GM18526 (cell line): ENCODE measurements around the gene EPX.

Experiments
- POLR2A ChIP-seq: IDR thresholded peaks from 3 replicates; pipeline ENCODE4 v1.6.1; 2011; ENCODE audit not compliant: insufficient read length; ENCODE audit errors: extremely low read depth

The EPX gene

DNA sequence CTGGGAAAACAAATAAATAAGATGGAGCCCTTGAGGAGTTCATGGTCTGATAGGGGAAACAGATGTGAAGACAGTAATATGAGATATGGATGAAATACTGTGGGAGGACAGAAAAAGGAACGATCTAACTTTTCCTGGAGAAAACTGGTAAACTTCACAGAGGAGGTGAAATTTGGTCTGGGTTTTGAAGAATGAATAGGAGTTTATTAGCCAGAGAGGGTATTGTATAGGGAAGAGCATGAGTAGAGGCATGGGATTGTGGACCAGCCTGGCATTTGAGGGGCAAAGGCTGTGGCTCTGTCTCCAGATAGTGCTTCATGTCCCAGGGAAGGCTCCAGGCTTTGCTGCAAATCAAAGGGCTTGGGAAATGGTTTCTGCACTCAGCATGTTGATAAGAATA lies 47.5 kb downstream of the EPX start:
- TF ChIP-seq POLR2A = no peak

- TF ChIP-seq POLR2A = no peak
These were observed 49.8 kb downstream of the EPX start for GRCh38 chr17:58242171-58242784.

DNA sequence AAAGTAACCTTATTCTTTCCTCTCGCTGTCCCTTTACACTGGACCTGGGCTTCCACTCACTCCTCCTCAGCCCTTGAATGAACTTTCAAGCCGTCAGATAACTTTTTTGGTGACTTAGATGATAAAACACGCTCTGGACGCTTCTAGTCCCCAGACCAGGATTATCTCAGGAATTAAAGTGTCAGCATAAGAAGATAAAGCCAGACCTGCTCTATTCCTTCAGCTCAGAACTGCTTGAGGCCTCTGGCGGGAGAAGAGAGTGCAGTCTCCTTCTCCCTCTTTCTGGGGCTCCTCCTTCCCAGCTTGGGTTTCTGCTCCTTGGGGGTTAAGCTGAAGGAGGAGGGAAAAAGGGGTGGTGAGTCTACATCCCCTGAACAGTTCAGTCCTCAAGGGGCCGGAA lies 52.4 kb downstream of the EPX start:
- TF ChIP-seq POLR2A = no peak

DNA sequence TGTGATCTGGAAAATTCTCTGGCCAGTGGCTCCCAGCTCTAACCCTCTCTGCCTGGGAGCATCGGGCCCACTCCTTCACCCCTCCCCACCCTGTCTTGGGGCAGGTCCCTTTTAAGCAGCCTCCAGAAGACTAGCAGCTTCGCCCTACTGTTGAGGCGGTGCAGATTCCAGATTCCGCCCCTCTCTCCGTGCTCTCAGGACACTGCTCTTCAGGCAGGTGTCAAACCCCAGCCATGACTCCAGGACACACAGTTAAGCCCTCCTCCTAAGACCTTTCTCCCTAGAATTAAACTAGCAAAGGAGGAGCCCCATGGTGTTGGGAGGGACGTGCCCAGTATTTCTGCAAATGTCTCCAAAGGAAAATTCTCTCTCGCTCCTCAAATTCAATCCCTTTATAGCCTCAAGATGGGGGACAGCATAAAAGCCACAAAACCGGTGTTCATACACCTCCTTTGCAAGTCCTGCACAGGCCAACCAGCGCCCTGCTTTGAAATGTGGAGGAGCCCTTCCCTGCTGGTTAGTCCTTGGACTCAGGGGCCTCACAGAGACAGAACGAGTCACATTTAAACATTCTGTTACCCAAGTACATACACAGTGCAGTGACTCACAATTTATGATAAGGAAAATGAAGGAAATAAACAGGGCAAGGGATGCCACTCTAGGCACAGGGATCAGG lies 53.0 kb downstream of the EPX start:
- no peak for TF ChIP-seq POLR2A

GRCh38 chr17:58246104-58246740 lies 53.7 kb downstream of the EPX start:
- TF ChIP-seq POLR2A = no peak

GRCh38 chr17:58246781-58247180 lies 54.3 kb downstream of the EPX start:
- no peak for TF ChIP-seq POLR2A

- no peak for TF ChIP-seq POLR2A
These were observed 55.2 kb downstream of the EPX start for GRCh38 chr17:58247511-58248363.

DNA sequence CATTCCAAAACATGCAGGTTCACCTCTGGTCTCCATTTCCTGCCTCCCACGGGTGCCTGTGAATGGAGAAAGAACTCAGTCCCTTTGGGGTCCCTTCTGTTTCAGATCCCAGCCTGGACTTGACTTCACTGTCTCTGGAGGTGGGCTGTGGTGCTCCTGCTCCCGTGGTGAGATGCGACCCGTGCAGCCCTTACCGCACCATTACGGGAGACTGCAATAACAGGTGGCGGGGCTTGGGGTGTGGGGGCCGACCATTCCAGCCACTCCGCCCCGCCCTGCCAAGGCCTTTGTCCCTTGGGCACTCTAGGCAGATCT lies 56.4 kb downstream of the EPX start:
- no peak for TF ChIP-seq POLR2A

- no peak for TF ChIP-seq POLR2A
These were observed 57.0 kb downstream of the EPX start for GRCh38 chr17:58249270-58250133.

GRCh38 chr17:58250344-58251011 lies 58.0 kb downstream of the EPX start:
- TF ChIP-seq POLR2A = no peak

GRCh38 chr17:58252141-58252540 lies 59.6 kb downstream of the EPX start:
- no peak for TF ChIP-seq POLR2A

DNA sequence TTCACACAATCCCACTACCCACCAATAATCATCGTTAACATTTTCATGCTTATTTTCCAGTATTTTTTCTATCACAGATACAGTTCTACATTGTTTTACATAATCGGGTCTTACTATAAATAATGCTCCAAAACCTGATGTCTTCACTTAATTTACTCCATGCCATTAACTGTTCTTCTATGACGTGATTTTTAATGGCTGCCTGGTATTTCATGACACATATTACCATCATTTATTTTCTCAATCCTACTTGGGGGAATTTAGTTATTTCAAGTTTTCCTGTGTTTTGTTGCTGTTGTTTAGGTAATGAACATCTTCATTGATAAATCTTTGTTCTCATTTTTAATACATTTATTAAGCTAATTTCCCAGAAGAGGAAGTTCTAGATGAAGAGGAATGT lies 60.6 kb downstream of the EPX start:
- no peak for TF ChIP-seq POLR2A
